WTC11 (cell line): ENCODE data around the gene PLEKHF1.

ENCODE experiments used
- AFF4 ChIP-seq: sonication (generic); formaldehyde crosslinking; IDR thresholded peaks from 2 replicates; pipeline ENCODE4 v1.8.1; 2023; ENCODE audit warnings: mild to moderate bottlenecking, missing genetic modification reagents, borderline replicate concordance
- CTCF ChIP-seq: fragments of 200-600 bp; IDR thresholded peaks from 2 replicates; pipeline ENCODE4 v1.8.0; 2022; ENCODE audit warnings: antibody characterized with exemption
- E2F1 ChIP-seq: sonication (generic); formaldehyde crosslinking; IDR thresholded peaks from 2 replicates; pipeline ENCODE4 v1.8.0; 2022; ENCODE audit warnings: mild to moderate bottlenecking, missing genetic modification reagents
- ESRRA ChIP-seq: sonication (generic); formaldehyde crosslinking; IDR thresholded peaks from 2 replicates; pipeline ENCODE4 v1.8.1; 2022; ENCODE audit warnings: mild to moderate bottlenecking, missing genetic modification reagents, borderline replicate concordance
- USF2 ChIP-seq: sonication (generic); formaldehyde crosslinking; IDR thresholded peaks from 2 replicates; pipeline ENCODE4 v1.8.1; 2023; ENCODE audit warnings: mild to moderate bottlenecking, missing genetic modification reagents, moderate library complexity

GRCh38 chr19:29687244-29687896 is 22.1 kb downstream of the PLEKHF1 start:
- TF ChIP-seq CTCF = no peak
- no peak for TF ChIP-seq E2F1 (CRISPR knock-in tag)
- no peak for TF ChIP-seq AFF4
- no peak for TF ChIP-seq ESRRA (CRISPR knock-in tag)
- TF ChIP-seq USF2 (CRISPR knock-in tag) = no peak
